HG03521 (cell line): Measurements from ENCODE around the gene TRAPPC11.

Source experiments
- ATAC-seq: cut with Tn5 transposase; IDR thresholded peaks from one replicate; pipeline ENCODE4 v1.9.1; 2021; ENCODE audit warnings: mild to moderate bottlenecking, moderate library complexity; ENCODE audit not compliant: unreplicated experiment

TRAPPC11 gene

DNA sequence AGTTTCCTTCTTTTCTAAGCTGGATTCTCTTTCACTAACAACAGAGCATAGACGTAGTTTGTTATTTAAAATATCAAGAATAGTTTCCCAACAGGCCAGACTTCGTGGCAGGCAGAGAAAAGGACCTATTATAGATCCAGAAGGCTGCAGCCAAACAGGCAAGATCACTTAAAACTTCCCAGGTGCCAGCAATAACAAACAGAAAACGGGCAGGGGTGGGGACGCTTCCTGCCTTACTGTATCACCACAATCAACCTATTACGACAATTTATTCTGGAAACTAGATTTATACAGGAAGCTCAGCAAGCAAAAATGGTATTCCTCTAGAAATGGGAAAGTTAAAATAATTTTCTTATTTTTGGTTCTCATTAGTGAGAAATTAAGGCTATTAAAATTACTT is 22.2 kb upstream of the TRAPPC11 start:
- ATAC-seq: no peak

DNA sequence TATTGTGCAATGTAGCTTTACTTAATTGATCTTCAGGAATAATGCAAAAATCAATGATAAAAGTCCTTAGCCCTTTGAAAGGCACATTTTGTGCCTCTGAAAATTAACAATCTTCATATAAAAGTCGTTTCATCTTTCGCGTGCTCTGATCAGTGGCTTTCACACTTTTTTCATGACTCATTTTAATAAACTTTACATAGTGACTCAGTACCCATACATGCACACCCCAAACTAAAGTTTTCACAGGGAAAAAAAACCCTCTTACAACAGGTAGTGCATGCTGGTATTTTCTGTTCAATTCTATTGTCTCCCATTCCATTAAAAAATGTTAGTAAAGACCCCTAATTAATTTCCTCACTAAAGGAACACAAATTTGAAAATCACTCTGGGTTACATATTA is 21.6 kb upstream of the TRAPPC11 start:
- ATAC-seq: no peak

DNA sequence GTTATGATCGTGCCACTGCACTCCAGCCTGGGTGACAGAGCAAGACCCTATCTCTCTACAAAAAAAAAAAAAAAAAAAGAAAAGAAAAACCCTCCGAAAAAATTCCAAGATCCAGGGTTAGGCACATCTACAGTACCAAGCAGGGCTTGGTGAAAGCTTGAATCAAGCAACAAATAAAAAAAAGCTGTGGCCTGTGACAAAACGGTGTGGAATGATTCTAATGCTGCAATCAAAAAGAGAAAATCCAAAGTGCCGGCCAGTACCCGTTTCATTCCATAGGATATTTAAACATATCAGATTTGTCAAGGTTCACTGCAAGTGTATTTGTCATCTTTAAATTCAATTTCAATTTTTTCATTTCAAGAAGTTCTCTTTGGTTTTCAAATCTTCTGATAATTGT is 20.7 kb upstream of the TRAPPC11 start:
- no peak for ATAC-seq

DNA sequence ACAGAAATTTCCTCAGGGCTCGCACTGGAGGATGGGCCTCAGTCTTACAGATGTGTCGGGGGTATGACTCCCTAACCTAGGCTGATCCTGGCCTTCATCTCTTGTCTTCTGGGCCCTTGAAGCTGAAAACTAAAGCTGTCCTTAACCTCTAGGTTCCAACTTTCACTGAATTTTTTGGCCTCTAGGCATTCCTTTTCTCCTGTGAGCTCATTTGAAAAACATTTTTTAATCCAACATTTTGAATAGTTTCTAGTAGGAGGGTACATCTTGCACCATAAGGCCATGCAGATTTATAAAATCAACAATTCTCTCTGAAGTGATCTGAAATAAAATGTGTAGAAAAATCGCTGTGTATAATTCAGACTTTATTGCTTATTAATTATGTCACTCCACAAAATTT is 19.8 kb upstream of the TRAPPC11 start:
- ATAC-seq: no peak

DNA sequence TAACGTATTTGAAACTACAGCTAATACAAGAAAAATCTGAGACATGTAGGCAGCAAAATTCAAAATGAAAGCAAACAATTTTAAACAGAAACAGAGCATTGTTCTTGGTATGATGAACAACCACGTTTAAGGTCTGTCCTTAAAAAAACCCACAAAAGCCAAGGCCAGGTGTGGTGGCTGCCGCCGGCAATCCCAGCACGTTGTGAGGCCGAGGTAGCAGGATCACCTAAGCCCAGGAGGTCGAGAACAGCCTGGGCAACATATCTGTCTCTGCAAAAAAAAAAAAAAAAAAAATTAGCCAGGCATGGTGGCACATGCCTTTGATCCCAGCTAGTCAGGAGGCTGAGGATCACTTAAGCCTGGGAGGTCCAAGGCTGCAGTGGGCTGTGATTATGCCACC is 13.8 kb upstream of the TRAPPC11 start:
- ATAC-seq: no peak

DNA sequence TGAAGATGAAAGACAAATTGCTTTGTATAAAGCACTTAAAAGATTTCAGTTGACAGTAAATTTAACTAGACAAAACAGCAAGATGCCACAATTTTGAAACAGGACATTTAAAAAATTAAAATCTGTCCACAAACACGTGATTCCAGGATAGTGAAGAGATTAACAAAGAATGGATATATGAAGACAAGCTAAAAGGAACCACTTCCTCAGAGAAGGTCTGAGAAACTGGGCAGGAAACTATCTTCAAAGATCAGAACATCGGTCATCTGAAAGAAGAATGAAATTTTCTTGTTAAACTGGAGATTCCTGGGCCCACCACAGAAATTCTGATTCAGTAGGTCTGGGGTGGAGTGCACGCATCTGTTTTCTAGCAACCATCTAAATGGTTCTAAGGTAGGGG is 1.5 kb upstream of the TRAPPC11 start:
- ATAC-seq: no peak

DNA sequence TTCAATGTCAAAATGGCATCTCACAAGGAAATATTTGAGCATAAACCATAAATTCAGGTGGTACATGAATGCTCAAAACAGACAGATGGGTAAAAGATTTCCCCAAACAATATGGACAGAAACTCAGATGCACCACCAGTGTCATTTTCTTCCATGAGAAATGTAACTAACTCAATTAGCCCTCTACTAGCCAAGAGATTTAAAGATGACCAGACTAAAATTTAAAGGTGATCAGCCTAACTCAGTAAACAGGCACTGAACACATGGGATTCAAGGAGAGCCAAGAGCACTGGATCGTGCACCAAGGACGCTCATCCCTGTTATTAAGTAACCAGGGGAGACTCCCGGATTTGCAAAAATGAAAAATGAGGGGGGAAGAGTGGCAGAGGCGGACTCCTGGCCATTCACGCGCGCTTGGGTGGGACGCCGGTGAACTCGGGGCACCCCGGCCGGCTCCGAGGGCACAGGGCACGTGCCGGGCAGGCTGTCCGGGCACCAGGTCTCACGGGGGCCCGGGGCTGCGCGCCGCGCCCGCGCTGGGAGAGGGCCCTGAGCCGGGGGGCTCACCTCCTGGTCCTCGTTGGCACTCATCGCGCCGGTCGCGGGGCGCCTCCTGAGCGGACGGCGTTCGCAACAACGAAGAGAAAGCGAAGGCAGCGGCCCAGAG is 598 bp upstream of the TRAPPC11 start:
- ATAC-seq: no peak

DNA sequence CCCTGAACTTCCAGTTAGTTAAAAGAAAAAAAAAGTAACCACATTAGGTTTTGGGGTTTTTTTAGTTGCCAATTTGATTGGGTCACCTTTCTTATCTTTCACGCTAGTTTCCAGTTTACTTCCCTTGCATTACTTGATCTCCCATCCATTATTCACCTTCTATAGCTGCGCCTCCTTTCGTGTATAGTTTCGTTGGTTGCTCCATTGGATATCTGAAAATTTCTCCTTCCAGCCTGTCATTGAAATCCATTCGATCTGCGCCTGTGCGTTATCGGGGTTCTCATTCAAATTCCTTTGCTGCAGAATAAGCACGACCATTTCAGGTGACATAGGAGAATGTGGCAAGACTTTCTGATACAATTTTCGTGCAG is 764 bp downstream of the TRAPPC11 start:
- ATAC-seq: no peak

DNA sequence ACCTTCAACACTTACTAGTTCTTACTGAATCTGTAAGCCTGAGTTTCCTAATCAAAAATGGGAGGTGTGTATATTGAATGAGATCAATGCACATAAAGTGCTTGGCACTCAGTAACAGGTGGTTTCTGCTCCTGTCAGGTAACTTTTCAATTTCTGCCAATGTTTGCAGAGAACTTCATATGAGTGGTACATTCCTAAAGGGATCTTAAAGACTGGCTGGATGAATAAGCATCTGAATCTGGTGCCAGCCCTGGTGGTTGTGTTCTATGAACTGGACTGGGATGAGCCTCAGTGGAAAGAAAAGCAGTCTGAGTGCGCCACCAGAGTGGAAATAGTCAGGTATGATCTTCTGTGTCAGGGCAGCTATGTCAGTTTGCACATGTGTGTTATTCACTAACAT is 7.0 kb downstream of the TRAPPC11 start:
- ATAC-seq: no peak

DNA sequence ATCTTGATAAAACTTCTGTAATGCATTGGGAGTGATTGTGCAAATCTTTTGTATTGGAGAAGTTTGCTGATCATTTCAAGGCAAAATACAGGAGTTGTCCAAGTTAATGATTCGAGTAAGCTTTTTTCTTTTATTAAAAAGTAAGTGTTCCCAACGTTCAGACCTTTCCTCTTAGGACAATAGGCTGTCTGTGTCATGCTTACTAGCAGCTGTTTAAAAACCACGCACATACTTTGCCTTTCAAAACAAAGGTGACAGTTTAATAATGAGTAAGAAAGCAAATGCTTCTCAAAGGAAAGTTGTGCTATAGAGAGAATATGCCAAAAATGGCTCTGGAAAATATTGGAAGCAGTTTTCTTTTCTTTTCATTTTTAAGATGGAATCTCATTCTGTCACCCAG is 11.2 kb downstream of the TRAPPC11 start:
- ATAC-seq: no peak

DNA sequence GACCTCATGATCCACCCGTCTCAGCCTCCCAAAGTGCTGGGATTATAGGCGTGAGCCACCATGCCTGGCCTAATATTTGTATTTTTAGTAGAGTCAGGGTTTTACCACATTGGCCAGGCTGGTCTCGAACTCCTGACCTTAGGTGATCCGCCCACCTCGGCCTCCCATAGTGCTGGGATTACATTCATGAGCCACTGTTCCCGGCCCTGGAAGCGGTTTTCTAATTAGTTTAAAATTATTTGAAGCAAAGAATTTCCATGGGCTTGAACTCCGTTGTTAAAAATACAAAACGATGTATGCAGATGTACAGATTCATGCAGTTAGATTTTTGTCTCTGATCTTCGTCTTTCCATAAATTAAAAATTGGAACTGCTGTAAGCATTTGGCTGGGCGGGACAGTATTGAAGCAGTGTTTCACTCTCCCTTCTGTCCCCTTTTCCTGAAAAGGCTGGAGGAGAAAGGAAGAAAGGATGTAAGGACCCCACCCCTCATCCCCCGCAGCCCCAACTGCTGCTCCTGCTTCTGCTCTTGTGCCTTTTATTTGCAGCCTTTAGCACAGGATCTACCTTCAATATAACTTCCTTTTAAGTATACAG is 12.0 kb downstream of the TRAPPC11 start:
- ATAC-seq: no peak

DNA sequence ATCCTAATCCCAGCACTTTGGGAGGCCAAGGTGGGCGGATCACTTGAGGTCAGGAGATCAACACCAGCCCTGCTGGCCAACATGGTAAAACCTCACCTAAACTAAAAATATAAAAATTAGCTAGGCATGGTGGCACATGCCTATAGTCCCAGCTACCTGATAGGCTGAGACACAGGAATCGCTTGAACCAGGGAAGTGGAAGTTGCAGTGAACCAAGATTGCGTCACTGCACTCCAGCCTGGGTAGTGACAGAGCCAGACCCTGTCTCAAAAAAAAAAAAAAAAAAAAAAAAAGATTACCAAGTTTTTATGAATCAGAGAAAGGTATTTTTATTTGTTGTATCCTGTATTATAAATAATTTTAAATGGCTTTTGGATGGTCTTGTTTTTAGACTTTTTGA is 15.1 kb downstream of the TRAPPC11 start:
- ATAC-seq: no peak

DNA sequence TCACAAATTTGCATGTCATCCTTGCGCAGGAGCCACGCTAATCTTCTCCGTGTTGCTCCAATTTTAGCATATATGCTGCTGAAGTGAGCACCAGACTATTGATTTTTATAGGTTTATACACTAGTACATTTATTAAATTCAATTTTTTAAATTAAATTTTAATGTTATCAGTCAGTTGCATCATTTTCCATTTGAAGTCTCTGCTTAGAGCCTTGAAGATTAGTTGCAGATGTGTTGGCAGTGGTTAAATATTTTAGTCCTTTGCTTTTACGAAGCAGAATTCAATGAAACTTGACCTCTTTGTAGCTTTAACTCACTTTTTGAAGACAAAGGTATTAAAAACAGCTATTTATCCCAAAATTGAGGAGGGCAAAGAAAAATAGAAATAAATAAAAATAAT is 16.5 kb downstream of the TRAPPC11 start:
- ATAC-seq: no peak

DNA sequence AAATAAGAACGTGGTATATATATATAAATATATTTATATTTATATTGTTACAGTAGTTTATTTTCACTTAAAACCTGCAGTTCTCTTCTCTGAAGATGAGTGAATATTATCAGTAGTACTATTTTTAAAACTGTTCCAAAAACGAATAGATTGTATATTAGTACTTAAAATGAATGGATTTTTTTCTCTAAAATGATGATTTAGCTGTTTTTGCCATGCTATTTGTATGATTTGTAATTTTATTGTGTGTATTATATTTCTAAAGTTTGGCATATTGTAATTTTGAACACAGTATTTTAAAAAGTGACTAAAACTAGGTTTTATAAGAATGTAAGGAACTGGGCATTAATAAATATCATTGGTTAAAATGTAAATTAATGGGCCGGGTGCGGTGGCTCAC is 22.0 kb downstream of the TRAPPC11 start:
- ATAC-seq: no peak

DNA sequence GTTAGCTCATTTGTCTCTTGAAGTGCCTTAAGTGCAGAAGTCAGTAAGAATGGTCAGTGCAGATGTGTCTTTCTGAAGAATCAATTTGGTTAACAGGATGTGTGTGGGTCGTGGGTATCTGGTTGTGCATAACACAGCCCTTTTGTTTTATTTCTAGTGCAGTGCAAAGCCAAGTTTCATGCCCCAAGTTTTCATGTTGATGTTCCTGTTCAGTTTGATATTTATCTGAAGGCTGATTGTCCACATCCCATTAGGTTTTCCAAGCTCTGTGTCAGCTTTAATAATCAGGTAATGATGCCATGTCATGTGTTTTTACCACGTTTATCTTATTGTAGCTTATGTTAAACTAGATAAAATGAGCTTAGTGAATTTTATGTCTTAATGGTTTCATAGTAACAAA is 27.4 kb downstream of the TRAPPC11 start:
- ATAC-seq: no peak

DNA sequence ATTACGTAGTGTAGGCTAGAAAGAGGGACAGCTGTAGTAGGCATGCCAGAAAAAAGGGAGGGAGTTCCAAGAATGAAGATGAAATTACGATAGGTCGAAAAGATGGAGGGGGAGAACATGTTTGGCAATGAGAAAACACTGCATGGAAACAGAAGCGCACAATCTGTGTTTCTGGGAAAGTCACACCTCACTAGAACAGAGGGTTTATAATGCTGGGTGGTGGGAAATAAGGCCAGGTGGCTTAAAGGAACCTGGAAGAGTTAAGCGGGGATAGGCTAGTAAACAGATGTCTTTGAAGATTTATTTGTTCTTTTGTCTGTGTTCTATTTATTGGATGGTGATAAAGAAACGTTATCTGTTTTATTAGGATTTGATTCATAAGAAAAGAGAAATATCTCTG is 29.1 kb downstream of the TRAPPC11 start:
- ATAC-seq: no peak

DNA sequence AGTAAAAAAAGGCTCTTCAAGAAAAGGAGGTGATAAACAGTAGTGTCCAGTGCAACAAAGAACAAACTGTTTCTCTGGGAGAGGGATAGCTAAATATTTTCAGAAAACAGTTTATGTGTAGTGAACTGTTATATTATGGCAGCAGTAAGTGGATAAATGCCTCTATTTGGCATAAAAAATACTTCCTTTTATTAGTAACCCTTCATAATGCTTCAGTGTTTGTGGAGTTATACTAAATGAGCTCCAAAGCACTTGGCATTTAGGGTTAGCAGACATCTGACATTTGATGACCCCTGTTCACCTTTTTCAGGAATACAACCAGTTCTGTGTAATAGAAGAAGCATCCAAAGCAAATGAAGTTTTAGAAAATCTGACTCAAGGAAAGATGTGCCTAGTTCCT is 31.9 kb downstream of the TRAPPC11 start:
- no peak for ATAC-seq

DNA sequence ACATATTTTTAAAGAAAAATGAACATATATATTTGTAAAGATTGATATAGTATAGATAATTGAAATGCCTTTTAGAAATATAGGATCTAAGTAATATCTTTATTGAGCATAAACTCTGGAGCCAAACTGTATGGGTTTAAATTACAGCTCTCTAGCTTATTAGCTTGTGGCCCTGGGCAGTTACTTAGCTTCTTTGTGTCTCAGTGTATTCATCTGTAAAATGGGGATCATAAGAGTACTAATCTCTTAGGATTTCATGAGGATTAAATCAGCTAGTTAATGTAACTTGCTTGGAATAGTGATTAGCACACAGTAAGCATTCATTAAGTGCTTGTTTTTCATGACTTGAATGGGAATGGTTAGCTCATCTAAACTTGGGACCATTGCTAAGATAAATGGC is 32.8 kb downstream of the TRAPPC11 start:
- no peak for ATAC-seq

DNA sequence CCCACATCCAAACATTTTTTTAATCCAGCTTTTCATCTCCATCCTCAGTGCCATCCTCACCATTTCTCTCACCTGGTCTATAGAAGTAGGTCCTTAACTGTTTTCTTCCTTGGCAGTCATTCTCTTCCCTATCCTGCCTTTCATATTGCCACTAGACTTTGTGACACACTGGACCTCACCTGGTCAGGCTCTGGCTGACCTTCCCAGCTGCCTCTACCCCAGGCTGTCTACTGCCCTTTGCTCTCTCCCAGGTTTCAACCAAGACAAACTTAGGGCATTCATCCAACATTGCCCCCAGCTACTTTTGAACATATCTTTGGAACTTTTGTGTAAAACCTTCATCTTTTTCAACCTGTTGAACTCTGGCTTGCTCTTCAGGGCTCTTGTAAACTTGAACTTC is 39.8 kb downstream of the TRAPPC11 start:
- ATAC-seq: no peak

DNA sequence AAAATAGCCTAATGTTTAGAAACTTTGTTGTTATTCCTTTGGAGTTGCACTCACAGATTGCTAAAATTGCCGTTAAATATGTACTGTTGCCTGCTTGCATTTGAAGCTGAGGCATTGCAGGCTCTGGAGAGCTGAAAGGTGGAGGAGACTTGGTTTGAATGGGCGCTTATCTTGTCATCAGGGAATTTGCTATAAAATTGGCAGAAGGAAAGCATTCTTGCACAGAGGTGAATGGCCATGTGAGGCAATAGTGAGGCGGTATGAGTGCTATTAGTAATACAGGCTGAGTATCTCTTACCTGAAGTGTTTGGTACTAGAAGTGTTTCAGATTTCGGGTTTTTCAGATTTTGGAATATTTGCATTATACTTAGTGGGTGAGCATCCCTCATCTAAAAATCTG is 41.3 kb downstream of the TRAPPC11 start:
- no peak for ATAC-seq

DNA sequence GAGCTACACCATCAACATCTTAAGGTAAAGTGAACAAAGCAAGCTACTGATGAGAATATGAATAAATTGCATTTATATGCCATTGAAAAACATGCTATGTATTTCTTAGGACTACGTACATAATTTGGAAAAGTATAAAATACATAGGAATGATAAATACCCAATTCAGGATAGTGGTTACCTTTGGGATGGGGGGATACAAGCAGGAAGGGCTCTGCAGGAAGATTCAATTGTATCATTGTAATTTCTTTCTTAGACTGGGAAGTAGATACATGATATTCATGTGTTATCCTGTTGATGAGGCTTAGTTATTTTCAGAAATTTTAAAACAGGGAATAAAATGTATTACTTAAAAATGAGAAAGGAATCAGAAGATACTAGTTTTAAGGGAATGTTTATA is 43.4 kb downstream of the TRAPPC11 start:
- no peak for ATAC-seq

DNA sequence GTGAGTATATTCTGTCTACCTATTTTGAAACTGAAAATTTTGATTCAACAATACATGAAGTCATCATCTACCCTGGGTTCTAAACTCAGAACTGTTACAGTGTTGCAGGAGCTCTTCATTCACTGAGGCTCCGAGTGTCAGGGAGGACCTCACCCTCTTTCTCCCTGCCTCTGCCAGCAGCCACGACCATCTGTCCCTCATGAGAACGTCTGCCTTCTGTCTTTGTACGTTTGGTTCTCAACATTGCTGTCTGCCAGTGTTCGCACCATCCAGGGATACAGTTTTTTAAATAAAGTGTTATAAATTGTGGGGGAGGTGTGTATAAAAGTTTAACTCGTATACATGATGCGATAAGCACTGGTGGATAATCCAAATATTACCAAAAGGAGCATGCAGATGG is 55.5 kb downstream of the TRAPPC11 start:
- no peak for ATAC-seq

DNA sequence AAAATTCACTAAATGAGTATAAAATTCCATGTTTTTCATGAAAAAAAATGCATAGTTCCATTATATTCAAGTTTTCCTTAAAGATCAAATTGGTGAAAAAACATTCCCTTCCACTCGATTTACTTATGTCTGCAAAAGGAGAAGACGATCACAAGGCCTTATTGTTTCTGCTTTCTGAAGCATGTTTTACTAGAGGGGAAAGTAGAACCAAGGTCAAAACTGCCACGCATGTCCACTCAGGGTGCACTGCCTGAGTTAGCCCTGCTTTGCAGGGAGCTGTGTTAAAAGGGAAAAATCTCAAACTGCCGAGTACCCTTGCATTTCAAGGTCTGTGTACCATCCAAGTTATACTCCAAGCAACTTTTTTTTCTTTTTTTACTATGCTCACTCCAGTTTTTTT is 57.2 kb downstream of the TRAPPC11 start:
- ATAC-seq: no peak
